NCI-H1417 (cell line): ENCODE results near the gene GALNT6.
"Not testable (repeated sequence)": the region's sequence is repeated elsewhere in the genome, so short reads cannot be mapped to it uniquely, and the experiment has no call there.

Source experiments
- DNase-seq, 3 experiments: peaks; one replicate each; lab custom pipeline; 2025; lab: John Stamatoyannopoulos, UW

The GALNT6 gene

DNA sequence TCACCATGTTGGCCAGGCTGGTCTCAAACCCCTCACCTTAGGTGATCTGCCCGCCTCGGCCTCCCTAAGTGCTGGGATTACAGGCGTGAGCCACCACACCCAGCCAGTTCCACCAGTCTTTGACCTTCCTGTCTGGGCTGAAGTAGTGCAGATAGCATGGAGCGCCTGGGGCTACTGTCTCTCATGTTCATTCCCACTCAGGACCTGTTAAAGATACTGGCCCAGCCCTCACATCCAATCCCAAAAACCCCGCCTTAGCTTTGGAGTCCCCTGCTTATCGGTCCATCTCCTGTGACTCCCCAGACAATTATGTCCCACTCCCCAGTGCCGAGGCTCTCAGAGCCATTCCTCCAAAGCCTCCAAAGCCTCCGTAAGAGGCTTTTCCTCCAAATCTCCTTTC lies 32.7 kb downstream of the GALNT6 start:
- DNase-seq: no peak

DNA sequence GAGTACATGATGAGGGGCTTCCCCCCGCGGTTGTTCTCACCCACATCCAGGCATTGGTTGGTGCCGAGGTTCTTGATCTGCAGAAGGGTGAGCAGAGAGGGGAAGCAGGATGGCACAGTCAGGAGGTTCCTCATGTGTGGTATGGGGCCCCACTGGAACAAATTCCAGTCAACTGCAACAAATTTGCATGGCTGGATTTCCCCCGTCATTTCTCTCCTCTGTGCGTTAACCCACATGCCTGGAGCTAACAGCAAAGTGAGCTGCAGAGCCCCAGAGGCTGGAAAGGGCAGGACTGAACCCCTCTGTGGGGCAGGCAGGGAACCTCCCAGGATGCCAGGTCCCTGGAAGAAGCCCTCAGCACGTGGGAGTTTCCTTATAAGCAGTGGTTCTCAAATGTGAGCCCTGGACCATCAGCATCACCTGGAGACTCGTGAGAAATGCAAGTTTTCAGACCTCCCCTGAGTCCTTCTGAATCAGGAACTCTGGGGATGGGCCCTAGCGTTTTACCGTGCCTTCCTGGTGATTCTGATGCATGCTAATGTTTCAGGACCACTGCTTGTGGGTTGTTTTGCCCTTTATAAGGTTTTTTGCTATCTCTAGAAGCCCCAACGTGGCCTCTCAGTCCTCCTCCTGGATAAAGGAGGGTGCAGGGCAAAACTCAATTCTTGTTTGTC lies 33.7 kb downstream of the GALNT6 start:
- DNase-seq: no peak

DNA sequence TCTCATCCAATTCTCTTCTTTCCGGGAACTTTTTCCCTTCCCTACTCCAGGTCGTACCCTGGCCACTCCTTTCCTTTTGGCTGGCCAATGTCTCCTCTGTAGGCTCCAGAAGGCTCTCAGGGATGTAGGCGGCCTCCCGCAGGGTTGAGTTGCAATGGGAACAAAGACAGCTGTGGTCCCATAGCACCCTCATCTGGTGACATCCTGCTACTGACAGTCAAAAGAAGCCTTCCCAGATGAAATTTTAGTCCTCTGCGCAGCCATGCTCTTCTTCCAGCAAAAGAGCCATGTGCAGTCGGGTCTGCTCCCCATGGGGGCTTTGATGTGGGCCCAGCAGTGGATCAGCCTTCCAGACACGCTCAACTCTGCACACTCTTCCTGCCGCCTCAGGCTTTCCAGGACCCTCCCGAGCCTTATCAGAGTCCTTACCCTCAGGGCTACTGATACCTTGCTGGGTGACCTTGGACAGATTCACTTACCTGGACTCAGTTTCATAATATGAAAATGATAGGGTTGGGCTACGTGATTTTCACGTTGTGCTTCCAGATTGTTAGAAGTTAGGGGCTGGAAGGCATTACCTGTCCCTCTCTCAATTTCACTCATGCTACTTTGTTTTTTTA lies 39.2 kb downstream of the GALNT6 start:
- DNase-seq: peak; percentile 37 to 77 (median 50)

DNA sequence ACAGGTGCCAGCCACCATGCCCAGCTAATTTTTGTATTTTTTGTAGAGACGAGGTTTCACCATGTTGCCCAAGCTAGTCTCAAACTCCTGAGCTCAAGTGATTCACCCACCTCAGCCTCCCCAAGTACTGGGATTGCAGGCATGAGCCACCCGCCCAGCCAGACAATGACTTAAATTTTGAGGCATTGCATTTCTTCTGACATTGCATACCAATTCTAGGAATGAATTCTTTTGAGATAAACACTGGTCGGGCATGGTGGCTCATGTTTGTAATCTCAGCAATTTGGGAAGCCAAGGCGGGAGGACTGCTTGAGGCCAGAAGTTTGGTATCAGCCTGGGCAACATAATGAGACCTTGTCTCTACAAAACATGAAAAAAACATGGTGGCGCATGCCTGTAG lies 42.2 kb downstream of the GALNT6 start:
- DNase-seq: no peak

DNA sequence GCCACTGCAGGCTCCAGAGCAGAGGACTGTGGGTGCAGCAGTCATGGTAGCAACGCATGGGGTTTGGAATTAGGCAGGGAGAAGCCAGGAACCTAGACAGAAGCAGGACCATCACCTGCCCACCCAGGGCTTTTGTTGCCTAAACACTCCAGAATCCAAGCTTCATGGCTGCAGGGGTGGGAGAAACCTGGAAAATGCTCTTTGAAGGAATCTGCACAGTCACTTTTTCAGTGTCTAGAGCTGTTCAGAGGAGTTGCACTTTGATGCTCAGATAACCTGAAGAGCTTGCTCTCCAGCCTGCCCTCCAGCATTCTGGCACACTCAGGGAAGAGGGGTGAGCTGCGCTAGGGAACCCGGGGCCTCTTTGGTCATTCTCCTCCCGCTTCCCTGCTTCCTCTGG lies 43.1 kb downstream of the GALNT6 start:
- no peak for DNase-seq

DNA sequence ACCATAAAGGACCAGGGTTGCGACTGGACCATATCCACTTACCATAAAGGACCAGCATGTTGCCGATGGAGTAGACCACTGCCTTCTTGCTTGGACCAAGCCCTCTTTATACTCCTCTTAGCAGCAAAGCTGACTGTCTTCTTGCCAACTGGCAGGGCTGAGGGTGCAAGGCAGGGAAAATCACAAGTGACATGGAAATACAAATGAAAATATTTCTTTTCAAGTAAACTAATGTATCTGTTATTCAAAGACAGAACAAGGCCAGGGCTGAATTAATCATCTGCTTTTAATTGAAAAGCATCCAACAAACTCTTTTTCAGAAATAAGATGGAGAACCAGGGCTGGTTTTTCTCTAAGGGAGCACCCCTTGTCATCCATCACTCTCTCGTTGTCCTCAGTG lies 44.6 kb downstream of the GALNT6 start, which contains the start of gene CELA1:
Gene CELA1, minus strand, starts transcription at position 99 of the 400 bp plus-strand sequence. Its CDS starts 41 bp downstream, at position 58.
- no peak for DNase-seq

DNA sequence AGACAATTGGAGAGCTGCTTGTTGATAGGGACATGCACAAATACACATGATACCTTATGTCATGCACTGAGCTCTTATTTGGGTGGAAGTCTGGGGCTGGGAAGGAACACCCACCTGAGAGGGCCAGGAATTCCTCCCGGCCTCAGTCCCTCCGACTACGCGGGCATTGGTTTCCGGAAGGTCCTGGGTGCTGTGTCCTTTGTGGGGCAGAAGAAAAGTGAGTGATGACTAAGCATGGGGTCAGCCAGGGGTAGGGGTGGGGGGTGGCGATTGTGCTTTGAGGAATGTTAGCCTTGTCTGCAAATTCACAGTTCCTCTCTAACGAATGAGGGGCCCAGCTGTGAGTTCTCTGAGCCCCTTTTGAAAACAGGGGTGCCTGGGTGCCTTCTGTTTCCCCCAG lies 45.5 kb downstream of the GALNT6 start:
- no peak for DNase-seq

DNA sequence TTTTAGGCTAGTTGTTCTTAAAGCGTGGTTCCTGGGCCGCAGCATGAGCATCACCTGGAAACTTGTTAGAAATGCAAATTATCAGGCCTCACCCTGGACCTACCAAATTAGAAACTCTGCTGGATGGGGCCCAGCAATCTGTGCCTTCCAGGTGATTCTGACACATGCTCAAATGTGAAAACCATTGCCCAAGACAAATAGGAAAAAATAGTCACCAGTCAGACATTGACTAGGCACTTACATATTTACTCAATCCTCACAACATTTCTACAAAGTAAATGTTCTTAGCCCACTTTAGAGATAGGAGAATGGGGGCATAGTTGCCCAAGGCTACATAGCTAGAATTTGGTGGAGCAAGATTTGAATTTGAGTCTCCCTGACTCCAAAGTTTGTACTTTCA lies 48.0 kb downstream of the GALNT6 start:
- DNase-seq: no peak

DNA sequence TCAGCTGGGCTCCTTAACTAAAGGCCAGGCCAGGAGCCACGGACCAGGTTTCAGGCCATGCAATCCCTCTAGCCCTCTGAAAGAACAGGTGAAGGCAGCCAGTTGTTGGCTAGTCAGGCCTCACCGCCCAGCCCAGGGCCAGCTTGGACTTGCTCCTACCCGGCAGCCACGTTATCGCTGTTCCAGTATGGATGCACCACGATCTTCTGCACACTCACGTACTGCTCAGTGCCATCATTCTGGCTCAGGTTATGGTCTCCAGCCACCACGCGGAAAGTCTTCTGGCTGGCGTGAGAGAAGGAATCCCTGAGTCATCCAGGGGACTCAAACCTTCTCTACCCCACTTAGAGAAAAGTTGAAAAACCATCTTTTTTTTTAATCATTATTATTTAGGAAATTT lies 48.8 kb downstream of the GALNT6 start:
- DNase-seq: no peak

DNA sequence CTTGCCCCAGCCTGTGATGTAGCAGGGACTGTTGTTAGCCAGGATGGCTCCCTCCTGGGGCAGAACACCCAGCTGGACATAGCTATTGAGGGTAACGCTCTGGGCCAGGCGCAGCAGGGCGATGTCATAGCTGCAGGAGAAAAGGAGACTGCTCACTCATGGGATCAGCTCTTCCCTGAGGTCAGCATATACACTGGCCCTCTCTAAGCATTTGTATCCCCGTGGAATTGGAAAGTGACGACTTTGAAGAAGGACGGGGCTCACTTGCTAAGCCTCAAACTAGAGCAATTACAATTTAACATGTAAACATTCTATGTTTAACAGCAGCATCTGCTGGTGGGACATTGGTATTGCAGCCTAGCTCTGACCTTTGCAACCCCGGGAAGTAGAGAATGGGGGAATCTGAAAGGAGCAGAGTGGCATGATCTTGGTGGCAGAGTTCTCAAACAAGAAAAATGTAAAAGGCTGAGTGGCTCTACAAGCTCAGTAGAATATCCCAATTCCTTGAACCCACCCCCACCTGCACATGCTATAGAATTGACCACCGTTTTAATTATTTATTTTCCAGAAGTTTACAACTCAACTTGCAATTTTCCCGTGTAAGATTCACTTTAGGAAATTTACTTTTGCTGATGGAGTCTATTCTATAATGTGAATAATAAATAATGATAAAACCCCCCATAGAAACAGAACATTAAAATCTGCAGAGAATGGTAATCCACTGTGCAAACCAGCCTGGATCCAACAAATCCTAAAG lies 49.8 kb downstream of the GALNT6 start:
- peak; percentile 58 to 87 (median 82) for DNase-seq

DNA sequence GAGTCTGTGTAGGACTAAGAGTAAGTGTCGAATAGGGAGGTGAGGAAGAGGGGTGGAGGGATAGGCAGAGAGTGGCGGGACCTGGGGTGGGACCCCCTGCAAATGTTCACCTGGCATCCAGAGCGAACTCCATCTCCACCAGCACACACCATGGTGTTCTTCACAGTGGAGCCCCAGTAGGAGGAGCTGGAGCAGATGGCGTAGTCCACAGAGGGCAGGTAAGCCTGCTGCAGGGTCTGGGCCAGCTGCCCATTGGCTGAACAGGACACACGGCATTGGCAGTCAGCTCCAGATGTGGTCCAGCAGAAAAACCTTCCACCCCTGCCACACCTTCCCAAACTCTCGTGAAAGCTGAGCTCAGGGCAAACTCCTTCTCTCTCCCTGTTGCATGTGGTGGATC lies 51.5 kb downstream of the GALNT6 start:
- DNase-seq: no peak

DNA sequence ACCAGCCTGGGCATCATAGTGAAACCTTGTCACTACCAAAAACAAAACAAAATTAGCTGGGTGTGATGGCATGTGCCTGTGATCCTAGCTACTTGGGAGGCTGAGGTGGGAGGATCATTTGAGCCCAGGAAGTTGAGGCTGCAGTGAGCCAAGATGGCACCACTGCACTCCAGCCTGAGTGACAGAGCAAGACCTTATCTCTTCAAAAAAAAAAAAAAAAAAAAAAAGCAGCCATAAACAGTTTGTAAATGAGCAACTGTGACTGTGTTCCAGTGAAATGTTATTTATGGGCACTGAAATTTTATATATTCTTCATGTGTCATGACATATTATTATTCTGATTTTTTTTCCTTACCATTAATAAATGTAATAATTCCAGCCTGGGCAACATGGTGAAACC lies 53.9 kb downstream of the GALNT6 start:
- not testable (repeated sequence) for DNase-seq

DNA sequence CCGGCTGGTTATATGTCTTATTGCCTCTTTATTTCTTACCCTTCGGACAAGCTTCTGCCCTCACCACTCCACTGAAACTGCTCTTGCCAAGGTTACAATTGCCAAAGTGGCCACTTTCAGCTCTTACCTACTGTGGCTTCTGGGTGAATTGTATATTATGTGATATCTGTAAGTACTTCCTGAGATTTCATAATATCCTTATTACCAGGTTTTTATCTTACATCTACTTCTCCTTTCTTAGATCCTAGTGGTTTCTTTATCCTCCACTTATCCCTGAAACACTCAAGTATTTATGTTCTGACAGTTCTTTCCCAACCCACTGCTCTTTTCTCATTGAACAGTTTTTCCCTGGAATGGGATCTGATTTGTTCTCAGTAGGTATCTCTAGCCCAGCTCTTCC lies 55.3 kb downstream of the GALNT6 start:
- no peak for DNase-seq

DNA sequence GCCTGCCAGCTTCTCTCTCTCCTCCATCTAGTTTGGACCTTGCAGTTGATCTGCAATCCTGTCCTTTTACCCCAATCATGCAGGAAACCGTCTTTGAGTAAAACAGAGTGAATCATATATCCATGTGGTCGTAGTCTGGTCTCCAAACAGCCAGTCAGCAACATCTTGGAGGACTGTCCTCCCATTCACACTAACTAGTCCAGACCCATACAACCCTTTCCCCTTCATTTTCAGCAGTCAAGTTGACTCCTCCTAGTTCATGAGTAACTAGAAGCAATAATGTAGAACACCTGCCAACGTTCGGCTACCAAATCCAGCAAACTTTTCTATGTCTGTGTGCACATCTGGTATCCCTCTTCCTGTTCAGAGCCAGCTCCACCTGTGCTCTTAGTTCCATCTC lies 56.4 kb downstream of the GALNT6 start:
- no peak for DNase-seq

DNA sequence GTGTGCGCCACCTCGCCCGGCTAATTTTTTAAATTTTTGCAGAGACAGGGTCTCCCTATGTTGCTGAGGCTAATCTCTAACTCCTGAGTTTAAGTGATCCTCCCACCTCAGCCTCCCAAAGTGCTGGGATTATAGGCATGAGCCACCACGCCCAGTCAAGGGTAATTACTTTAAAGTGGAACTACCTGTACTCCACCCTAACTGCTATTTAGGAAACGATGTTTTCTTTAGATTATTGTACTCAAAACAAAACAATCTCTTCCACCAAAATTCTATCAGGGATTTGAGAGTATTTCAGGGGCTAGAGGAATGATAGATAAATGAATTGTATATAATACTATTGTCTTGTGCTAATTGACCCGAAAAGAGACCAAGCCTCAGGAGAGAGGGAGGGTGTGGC lies 57.7 kb downstream of the GALNT6 start:
- DNase-seq: no peak

DNA sequence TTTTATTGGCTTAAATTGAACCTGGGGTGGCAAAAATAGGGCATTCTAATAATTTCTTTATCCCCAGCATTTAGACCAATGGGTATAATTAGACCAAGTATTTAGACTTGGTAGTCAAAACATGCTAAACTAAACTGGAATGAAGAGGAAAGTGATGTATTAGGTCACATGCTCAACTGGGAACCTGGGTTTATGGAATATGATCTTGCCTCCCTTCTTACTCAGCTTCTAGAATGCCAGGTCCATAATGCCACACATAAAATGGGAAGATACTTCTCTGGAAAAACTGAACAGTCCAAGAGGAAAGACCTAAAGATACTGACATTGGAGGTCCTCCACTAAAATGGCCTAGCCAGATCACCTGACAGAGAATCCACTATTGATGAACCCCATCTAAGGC lies 61.0 kb downstream of the GALNT6 start:
- no peak for DNase-seq

DNA sequence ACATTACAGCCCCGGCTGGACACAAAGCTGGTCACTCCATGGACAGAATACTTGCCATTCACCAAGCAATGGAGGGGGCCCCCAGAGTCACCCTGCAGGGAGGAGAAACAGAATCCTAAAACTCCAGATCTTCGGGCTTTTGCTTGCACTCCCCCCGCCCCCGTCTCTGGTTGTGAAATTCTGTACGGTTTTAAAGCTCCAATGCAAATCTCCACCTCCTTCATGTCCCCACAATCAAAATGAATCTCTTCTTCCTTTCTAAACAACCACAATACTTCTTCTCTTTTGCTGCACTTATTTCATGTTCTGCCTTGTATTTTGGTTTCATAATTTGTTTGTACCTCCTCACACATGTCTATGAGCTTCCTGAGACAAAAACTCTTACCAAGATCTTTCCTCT lies 61.5 kb downstream of the GALNT6 start:
- DNase-seq: no peak

DNA sequence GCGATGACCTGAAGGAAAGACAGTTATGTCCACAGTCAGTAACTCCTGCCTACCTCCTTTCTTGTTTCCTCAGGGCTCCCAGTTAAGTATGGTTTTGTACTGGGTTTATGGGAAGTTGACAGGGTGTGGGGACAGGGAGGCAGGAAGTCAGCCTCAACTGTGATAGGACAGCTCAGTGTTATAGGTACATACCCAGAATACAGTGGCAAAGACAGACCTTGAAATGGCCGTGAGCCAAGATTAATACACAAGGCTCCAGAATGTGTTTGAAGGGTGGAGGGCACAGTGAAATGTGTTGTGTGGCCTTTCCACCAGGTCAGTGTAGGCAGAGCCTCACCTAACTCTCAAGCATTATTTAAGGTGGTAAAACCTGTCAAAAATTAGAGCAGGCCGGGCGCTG lies 62.6 kb downstream of the GALNT6 start:
- DNase-seq: no peak

DNA sequence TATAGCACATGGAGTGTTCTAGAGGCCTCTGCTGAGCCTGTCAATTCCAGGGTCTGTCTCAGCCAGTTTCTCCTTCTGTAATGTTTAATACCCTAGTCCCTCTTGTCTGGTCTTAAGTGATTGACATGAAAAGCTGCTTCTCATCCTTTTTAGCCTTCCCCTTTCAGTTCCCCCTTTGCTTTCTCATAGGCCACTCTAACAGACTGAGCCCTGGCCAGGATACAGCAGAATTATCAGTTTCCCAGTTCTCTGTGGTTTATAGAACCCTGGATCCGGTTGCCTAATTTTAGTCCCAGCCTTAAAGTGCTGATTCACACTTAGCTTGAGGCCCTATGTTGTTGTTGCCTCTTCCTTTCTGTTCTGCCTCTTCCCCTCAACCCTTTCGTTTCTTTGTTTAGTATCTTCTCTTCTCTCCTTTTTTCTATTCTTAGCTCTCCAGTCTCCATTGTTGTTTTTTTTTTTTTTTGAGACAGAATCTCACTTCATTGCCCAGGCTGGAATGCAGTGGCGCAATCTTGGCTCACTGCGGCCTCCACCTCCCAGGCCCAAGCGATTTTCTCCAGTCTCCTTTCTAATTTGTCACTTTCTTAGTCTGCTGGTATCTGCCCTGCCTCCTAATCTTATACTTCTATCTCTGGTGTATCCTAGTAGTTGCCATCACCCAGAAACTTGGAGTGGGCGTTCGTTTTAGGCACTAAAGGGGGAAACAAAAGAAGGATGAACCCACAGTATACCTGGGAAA lies 64.3 kb downstream of the GALNT6 start:
- DNase-seq: no peak

DNA sequence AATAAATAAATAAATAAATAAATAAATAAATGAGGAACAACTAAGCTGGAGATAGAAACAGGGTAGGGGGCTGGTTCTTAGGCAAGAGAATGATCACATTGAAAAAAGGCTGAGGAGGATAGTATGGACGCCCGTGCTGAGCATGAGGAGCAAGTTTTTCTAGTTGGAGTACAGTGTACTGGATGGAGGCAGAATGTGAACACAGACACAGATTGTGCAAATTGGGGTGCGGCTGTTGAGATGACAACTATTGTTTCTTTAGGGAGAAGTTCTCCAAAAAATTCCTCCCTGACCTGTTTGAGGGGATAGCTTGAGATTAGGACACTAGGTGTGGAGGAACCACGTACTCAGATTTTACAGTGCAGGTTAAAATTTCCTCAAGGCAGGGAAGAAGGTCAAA lies 66.3 kb downstream of the GALNT6 start:
- DNase-seq: no peak

DNA sequence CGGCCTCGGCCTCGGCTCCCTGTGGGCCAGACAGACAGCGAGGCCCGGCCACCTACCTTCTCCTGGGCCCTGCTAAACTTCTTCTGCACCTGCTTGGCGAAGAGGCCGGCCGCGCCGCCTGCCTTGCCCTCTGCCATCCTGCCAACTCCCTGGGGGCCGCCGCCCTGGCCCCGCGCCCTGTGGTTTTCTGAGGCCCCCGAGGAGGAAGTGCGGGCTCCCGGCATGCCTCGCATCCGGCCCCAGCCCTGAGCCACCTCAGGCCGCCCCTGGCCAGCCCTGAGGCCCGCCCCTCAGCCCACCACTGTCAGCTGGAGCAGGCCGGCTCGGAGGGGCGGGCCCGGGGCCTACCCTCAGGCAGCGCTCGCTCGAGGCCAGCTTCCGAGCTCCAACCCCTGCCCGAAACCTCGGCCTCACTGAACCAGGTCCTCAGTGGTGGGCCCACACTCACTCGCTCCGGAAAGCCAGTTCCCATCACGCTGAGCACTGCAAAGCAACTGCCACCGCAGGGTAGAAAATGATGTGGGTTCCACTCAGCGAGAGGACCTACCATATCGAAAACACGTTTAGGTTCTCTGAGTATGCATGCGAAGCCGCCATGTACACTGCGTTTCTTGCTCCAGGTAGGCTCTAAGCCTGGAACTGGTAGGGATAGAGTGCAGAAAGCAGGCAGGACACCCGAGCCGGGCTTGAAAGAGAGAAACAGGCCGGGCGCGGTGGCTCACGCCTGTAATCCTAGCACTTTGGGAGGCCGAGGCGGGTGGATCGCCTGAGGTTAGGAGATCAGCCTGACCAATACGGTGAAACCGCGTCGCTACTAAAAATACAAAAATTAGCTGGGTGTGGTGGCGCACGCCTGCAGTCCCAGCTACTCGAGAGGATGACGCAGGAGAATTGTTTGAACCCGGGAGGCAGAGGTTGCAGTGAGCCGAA lies 67.0 kb downstream of the GALNT6 start, which contains the start of gene BIN2:
Gene BIN2, minus strand, starts transcription at position 209 of the 930 bp plus-strand sequence. Its CDS starts 72 bp downstream, at position 137.
- DNase-seq: no peak
